ENCODE data around the gene GC.

DNA sequence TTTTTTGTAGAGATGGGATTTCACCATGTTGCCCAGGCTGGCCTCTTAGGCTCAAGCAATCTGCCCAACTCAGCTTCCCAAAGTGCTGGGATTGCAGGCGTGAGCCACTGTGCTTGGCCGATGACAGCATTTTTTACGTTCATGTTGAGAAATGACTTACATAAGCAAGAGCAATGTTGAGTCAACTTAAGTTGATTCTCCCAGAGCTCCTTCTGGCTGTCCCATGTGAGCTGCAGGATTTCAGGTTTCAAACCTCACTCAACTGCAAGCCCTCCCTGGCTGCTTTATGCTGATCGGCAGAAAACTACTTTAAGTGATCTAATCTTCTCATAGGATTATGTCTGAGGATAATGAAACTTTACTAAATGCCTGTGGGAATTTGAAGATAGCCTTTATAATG lies 86.8 kb downstream of the GC start:
- no peak for TF ChIP-seq EZH2 (IDR thresholded peaks at IDR 0.05; ENCODE audit: insufficient read depth, poor library complexity, severe bottlenecking)
- no peak for TF ChIP-seq EZH2phosphoT487 (IDR thresholded peaks at IDR 0.05; ENCODE audit: insufficient read depth, low read depth)

All from GM23248 (cell line).